Measurements from ENCODE around the gene GPHN. TPM values are rescaled to one million over a fixed set of nuclear protein-coding genes. Genes with fewer than 3 reads are reported as not detected.
A peak's percentile ranks its signal among the peaks of the same experiment; 100 is the strongest.

GPHN gene
- total RNA-seq, 4 donors from 2014 or later = 10.7 to 47.0 (median 28.2) TPM

- no peak overlapping the region for H3K27ac ChIP-seq
- no peaks in the 10 kb centered on the region for H3K27me3 ChIP-seq
- H3K9me3 ChIP-seq = no peaks in the 10 kb centered on the region
- no peak for DNase-seq
- no peaks in the 10 kb centered on the region for H3K36me3 ChIP-seq
- no peak for TF ChIP-seq CTCF (IDR thresholded peaks at IDR 0.05)
- no peak for TF ChIP-seq POLR2A (IDR thresholded peaks at IDR 0.05)
- no peak overlapping the region for H3K4me3 ChIP-seq
- no peaks in the 10 kb centered on the region for H3K4me1 ChIP-seq
Measured at GRCh38 chr14:66603945-66604344, 96.0 kb downstream of the GPHN start.

GRCh38 chr14:66606826-66607225, 98.9 kb downstream of the GPHN start:
- no peaks in the 10 kb centered on the region for H3K36me3 ChIP-seq
- no peaks in the 10 kb centered on the region for H3K4me1 ChIP-seq
- TF ChIP-seq POLR2A (IDR thresholded peaks at IDR 0.05) (no peak), CTCF (IDR thresholded peaks at IDR 0.05) (no peak)
- H3K27me3 ChIP-seq = no peaks in the 10 kb centered on the region
- H3K27ac ChIP-seq = no peak overlapping the region
- no peak for DNase-seq
- peaks cover 0 to 5% (median 0%) of the 10 kb centered on the region in 4 donors for H3K9me3 ChIP-seq
- H3K4me3 ChIP-seq = no peak overlapping the region

- no peaks in the 10 kb centered on the region for H3K36me3 ChIP-seq
- no peaks in the 10 kb centered on the region for H3K27me3 ChIP-seq
- TF ChIP-seq CTCF (IDR thresholded peaks at IDR 0.05) = peak in 1 of 6 experiments; percentile 12
- no peak for TF ChIP-seq POLR2A (IDR thresholded peaks at IDR 0.05)
- H3K27ac ChIP-seq = no peak overlapping the region
- no peak for DNase-seq
- H3K9me3 ChIP-seq = peaks cover 0 to 5% (median 0%) of the 10 kb centered on the region in 4 donors
- no peak overlapping the region for H3K4me3 ChIP-seq
- H3K4me1 ChIP-seq = no peaks in the 10 kb centered on the region
Measured at GRCh38 chr14:66610154-66610563, 102.2 kb downstream of the GPHN start.

- H3K36me3 ChIP-seq = no peaks in the 10 kb centered on the region
- H3K9me3 ChIP-seq = peaks cover 0 to 9% (median 0%) of the 10 kb centered on the region in 4 donors
- H3K4me3 ChIP-seq = no peak overlapping the region
- no peaks in the 10 kb centered on the region for H3K27me3 ChIP-seq
- no peak for DNase-seq
- H3K27ac ChIP-seq = no peak overlapping the region
- TF ChIP-seq CTCF (IDR thresholded peaks at IDR 0.05) = no peak
- TF ChIP-seq POLR2A (IDR thresholded peaks at IDR 0.05) = no peak
- no peaks in the 10 kb centered on the region for H3K4me1 ChIP-seq
Measured at GRCh38 chr14:66613344-66613743, 105.4 kb downstream of the GPHN start.

GRCh38 chr14:66619952-66620351, 112.0 kb downstream of the GPHN start:
- Histone ChIP-seq H3K27ac (no peak overlapping the region), H3K36me3 (no peaks in the 10 kb centered on the region), H3K4me3 (no peak overlapping the region), H3K9me3 (peaks cover 0 to 4% (median 0%) of the 10 kb centered on the region in 4 donors), H3K4me1 (no peaks in the 10 kb centered on the region), H3K27me3 (no peaks in the 10 kb centered on the region)
- DNase-seq = no peak
- TF ChIP-seq CTCF (IDR thresholded peaks at IDR 0.05) = no peak
- no peak for TF ChIP-seq POLR2A (IDR thresholded peaks at IDR 0.05)

- H3K4me1 ChIP-seq = no peaks in the 10 kb centered on the region
Measured at GRCh38 chr14:66623838-66624237, 115.9 kb downstream of the GPHN start.

More at GRCh38 chr14:66623838-66624237, 115.9 kb downstream of the GPHN start:
- Histone ChIP-seq H3K27me3 (no peaks in the 10 kb centered on the region), H3K4me3 (no peak overlapping the region), H3K27ac (no peak overlapping the region), H3K9me3 (no peaks in the 10 kb centered on the region), H3K36me3 (no peaks in the 10 kb centered on the region)
- no peak for DNase-seq
- TF ChIP-seq POLR2A (IDR thresholded peaks at IDR 0.05) (no peak), CTCF (IDR thresholded peaks at IDR 0.05) (no peak)

All from Peyer's patch (tissue), 4 donors.